ENCODE measurements around the gene TRPM3. TPM values are rescaled to one million over a fixed set of nuclear protein-coding genes. Genes with fewer than 3 reads are reported as not detected.

Gene TRPM3
- total RNA-seq, 1 donor from 2014 or later = 0.25 TPM

DNA sequence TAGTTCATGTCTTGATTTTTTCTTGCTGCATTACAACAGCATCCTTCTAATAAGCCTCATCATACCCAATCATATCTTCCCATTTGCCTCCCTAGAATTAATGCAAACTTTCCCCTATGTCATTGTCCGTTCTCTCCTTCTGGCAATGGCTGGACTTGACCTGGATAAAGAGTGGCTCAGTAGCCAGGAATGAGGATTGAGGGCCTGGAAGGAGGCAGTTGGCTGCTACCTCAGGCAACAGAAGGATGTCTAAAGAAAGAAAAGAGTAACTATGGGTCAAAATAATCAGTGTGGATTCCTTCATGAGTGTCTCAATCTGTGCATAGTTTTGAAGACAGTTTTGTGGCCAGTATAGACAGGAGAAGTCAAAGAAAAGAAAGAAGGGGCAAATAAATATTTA is 209.6 kb downstream of the TRPM3 start:
- no peak for DNase-seq (ENCODE audit: extremely low spot score in 2 of 2)
- TF ChIP-seq POLR2A (IDR thresholded peaks at IDR 0.05) = no peak
- TF ChIP-seq, protein P1, sequence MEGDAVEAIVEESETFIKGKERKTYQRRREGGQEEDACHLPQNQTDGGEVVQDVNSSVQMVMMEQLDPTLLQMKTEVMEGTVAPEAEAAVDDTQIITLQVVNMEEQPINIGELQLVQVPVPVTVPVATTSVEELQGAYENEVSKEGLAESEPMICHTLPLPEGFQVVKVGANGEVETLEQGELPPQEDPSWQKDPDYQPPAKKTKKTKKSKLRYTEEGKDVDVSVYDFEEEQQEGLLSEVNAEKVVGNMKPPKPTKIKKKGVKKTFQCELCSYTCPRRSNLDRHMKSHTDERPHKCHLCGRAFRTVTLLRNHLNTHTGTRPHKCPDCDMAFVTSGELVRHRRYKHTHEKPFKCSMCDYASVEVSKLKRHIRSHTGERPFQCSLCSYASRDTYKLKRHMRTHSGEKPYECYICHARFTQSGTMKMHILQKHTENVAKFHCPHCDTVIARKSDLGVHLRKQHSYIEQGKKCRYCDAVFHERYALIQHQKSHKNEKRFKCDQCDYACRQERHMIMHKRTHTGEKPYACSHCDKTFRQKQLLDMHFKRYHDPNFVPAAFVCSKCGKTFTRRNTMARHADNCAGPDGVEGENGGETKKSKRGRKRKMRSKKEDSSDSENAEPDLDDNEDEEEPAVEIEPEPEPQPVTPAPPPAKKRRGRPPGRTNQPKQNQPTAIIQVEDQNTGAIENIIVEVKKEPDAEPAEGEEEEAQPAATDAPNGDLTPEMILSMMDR (IDR thresholded peaks at IDR 0.05) = no peak
- TF ChIP-seq POLR2AphosphoS5 (IDR thresholded peaks at IDR 0.05; ENCODE audit: insufficient read depth in 1 of 2, low read depth in 1 of 2) = no peak
- no peak overlapping the region for H3K27ac ChIP-seq
- no peaks in the 10 kb centered on the region for H3K4me1 ChIP-seq
- no peaks in the 10 kb centered on the region for H3K27me3 ChIP-seq
- intact Hi-C loops (cut with DNase I) = no loop called here
- H3K36me3 ChIP-seq = no peaks in the 10 kb centered on the region
- H3K9me3 ChIP-seq = no peaks in the 10 kb centered on the region
- H3K4me3 ChIP-seq = no peak overlapping the region

DNA sequence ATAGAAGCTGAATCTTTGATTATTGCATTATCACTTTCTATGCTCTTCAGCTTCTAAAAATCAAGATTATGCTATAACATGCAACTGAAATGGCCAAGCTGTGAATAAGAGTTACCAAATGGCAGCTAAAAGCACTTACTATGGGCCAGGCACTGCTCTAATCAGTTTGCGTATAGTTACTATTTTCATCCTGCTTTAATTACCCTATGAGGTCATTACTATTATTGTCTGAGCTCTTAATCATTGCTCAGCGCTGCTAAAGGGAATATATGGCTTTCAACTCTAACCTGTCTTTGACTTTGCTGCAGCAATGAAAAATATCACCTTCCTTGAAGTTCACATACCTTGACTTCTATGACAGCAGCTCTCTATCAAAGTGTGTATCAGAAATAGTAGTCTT is 210.8 kb downstream of the TRPM3 start:
- no peaks in the 10 kb centered on the region for H3K4me1 ChIP-seq
- H3K27ac ChIP-seq = no peak overlapping the region
- H3K4me3 ChIP-seq = no peak overlapping the region
- TF ChIP-seq POLR2AphosphoS5 (IDR thresholded peaks at IDR 0.05; ENCODE audit: insufficient read depth in 1 of 2, low read depth in 1 of 2) (no peak), POLR2A (IDR thresholded peaks at IDR 0.05) (no peak)
- TF ChIP-seq, protein P1 (IDR thresholded peaks at IDR 0.05) = no peak
- intact Hi-C loops (cut with DNase I) = no loop called here
- H3K36me3 ChIP-seq = no peaks in the 10 kb centered on the region
- no peak for DNase-seq (ENCODE audit: extremely low spot score in 2 of 2)
- no peaks in the 10 kb centered on the region for H3K9me3 ChIP-seq
- H3K27me3 ChIP-seq = no peaks in the 10 kb centered on the region

DNA sequence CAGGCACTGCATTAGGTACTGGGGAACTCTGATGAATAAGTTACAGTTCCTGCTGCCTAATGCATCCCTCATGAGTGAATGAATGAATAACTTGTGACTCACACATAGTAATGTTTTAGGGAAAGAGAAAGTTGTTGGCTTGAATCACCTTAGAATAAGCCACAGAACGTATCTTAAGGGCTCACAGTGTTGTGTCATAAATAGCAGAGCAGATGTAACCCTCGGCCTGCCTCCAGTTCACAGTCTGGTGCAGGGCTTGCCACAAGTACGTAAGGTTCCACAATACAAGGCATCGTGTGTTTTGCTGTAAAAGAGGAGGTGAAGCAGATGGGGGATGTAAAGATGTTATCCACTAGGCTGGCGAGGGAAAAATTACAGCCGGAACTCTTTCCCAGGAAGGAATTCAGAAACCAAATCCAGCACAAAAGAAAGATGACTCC is 218.7 kb downstream of the TRPM3 start:
- no peak for TF ChIP-seq POLR2A (IDR thresholded peaks at IDR 0.05)
- no peak for TF ChIP-seq POLR2AphosphoS5 (IDR thresholded peaks at IDR 0.05; ENCODE audit: insufficient read depth in 1 of 2, low read depth in 1 of 2)
- no peak for DNase-seq (ENCODE audit: extremely low spot score in 2 of 2)
- no peak overlapping the region for H3K4me3 ChIP-seq
- H3K4me1 ChIP-seq = no peaks in the 10 kb centered on the region
- H3K9me3 ChIP-seq = no peaks in the 10 kb centered on the region
- no peaks in the 10 kb centered on the region for H3K36me3 ChIP-seq
- intact Hi-C loops (cut with DNase I) = no loop called here
- H3K27ac ChIP-seq = no peak overlapping the region
- no peaks in the 10 kb centered on the region for H3K27me3 ChIP-seq

DNA sequence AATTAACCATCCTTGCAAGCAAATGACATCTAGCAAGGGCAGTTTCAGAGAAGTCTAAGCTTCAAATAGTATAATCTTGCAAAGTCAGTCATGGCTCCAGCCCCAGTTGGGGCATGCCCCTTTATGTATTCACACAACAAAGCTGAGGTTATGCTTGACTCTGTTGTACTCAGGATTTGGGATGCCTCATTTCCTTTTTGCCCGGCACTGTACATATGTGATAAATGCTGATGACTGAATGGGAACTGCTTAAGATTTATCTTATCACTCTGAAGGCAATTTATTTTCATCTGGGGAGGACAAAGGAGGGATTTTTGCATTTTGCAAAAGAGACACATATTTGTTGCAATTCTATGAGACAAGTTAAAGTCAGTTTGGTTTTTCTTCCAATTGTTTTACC is 219.2 kb downstream of the TRPM3 start:
- intact Hi-C loops (cut with DNase I) = no loop called here

DNA sequence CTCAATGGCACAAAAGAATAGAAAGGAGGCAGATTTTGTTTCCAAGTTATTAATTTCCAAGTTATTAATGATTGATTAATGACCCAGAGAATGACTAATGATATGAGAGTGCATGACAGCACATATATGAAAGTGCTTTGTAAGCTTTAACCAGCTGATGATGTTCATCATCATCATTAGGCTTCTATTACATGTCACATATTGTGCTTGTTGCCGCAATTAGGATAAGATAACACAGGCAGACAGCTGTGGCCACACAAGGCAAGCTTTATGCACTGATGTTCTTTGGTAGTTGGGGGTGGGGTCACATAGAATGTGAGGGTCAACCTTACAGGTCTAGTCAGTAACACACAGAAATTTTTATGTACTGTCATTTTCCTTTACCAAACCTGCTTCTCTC is 219.7 kb downstream of the TRPM3 start:
- Histone ChIP-seq H3K9me3 (no peaks in the 10 kb centered on the region), H3K27ac (no peak overlapping the region), H3K36me3 (no peaks in the 10 kb centered on the region), H3K4me1 (no peaks in the 10 kb centered on the region), H3K27me3 (no peaks in the 10 kb centered on the region), H3K4me3 (no peak overlapping the region)
- no peak for DNase-seq (ENCODE audit: extremely low spot score in 2 of 2)
- intact Hi-C loops (cut with DNase I) = no loop called here
- TF ChIP-seq POLR2AphosphoS5 (IDR thresholded peaks at IDR 0.05; ENCODE audit: insufficient read depth in 1 of 2, low read depth in 1 of 2) = no peak
- TF ChIP-seq, protein P1 (IDR thresholded peaks at IDR 0.05) = no peak
- TF ChIP-seq POLR2A (IDR thresholded peaks at IDR 0.05) = no peak

More for the DNA sequence above, 219.2 kb downstream of the TRPM3 start:
- TF ChIP-seq POLR2A (IDR thresholded peaks at IDR 0.05) (no peak), POLR2AphosphoS5 (IDR thresholded peaks at IDR 0.05; ENCODE audit: insufficient read depth in 1 of 2, low read depth in 1 of 2) (no peak)
- TF ChIP-seq, protein P1 (IDR thresholded peaks at IDR 0.05) = no peak
- no peaks in the 10 kb centered on the region for H3K4me1 ChIP-seq
- H3K9me3 ChIP-seq = no peaks in the 10 kb centered on the region
- no peak overlapping the region for H3K27ac ChIP-seq
- no peaks in the 10 kb centered on the region for H3K36me3 ChIP-seq
- no peak for DNase-seq (ENCODE audit: extremely low spot score in 2 of 2)
- H3K27me3 ChIP-seq = no peaks in the 10 kb centered on the region
- H3K4me3 ChIP-seq = no peak overlapping the region

Measured in vagina (tissue), 2 donors.